Activated CD4-positive, alpha-beta memory T cell treated with anti-CD3 and anti-CD28 coated beads, Interleukin-2, amount 10 ng/mL, durations not matched to agents 7 days and 5 days (primary cell): Measurements from ENCODE around the gene RFX8. TPM values are rescaled to one million over a fixed set of nuclear protein-coding genes. Genes with fewer than 3 reads are reported as not detected.

ENCODE experiments used
- CTCF ChIA-PET: fragments of 350-600 bp; sonication (Branson Sonifier 250); formaldehyde crosslinking; loops from one replicate; lab custom pipeline; 2021; ENCODE audit warnings: antibody characterized with exemption, inconsistent platforms; lab: Charles Lee
- POLR2A ChIA-PET: fragments of 350-600 bp; sonication (Branson Sonifier 250); formaldehyde crosslinking; loops from one replicate; lab custom pipeline; 2021; ENCODE audit warnings: antibody characterized with exemption; lab: Charles Lee
- DNase-seq: peaks from one replicate; pipeline ENCODE4 v3.0.0-alpha.2; 2020
- H3K27ac Mint-ChIP-seq: one replicate; pipeline ENCODE4 v1.8.0; 2021; ENCODE audit warnings: mild to moderate bottlenecking, mixed read lengths
- H3K27me3 Mint-ChIP-seq: one replicate; pipeline ENCODE4 v1.8.0; 2021; ENCODE audit warnings: mixed read lengths
- H3K36me3 Mint-ChIP-seq: one replicate; pipeline ENCODE4 v1.8.0; 2021; ENCODE audit warnings: low read depth, mixed read lengths
- H3K4me1 Mint-ChIP-seq: one replicate; pipeline ENCODE4 v1.8.0; 2021; ENCODE audit warnings: mixed read lengths
- H3K4me3 Mint-ChIP-seq: one replicate; pipeline ENCODE4 v1.8.0; 2021; ENCODE audit warnings: mild to moderate bottlenecking, mixed read lengths
- H3K9me3 Mint-ChIP-seq: one replicate; pipeline ENCODE4 v1.8.0; 2021; ENCODE audit warnings: mixed read lengths
- total RNA-seq, 2 experiments: library from RNA; stranded (reverse); gene quantifications; one replicate each; pipeline ENCODE4 v1.2.3, GENCODE V29; 2021

RFX8 gene
- total RNA-seq, 2 experiments from 2014 or later, result 1.7 to 2.6 TPM

DNA sequence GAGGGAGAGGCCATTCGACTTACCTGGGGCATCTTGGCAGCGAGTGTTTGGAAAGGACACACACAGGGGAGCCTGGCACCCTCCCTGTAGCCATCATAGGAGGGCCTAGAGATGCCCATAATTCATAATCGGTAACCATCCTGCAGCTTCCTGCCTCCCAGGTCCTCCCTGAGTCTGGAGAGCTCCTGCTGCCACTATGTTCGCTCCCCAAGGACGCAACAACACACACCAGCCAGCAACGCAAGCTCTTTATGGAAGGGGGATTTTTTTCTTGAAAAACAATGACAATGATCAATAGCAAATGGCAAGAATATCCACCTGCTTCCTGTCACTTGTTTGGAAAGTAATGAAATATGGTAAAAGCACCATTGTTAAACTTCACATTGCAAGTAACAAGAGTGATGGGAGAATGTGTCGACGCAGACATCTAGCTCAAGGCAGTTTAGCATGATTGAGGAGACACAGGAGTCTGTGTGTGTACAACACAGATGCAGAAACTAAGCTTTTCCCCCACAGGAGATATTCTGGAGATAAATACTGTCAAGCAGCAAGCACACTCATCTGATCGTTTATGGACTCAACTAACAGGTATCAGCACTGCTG lies 62.7 kb downstream of the RFX8 start:
- DNase-seq, result no peak
- H3K36me3 Mint-ChIP-seq, result no peaks in the 10 kb centered on the region
- H3K4me3 Mint-ChIP-seq, result no peak overlapping the region
- peaks cover 5% of the 10 kb centered on the region for H3K27me3 Mint-ChIP-seq
- no peak overlapping the region for H3K27ac Mint-ChIP-seq
- no peaks in the 10 kb centered on the region for H3K4me1 Mint-ChIP-seq
- H3K9me3 Mint-ChIP-seq, result peaks cover 2% of the 10 kb centered on the region
- ChIA-PET CTCF (no interaction called here), POLR2A (no interaction called here)

DNA sequence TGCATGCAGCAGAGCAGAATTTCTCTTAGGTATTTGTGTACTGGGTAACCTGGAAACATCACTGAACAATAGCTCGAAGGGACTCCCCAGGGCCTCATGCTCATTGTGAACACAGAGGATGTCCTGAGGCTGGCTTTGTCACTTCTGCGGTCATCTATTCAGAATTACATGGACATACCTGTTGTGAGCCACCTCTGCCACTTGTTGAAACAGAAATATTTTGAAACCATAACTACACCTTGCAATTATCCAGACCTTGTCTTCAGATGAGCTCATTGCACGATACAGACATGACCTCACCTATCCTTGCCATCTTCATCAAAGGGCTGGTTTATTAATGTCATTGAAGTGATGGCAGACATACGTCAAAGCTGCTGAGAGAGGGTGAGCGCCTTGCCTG lies 64.2 kb downstream of the RFX8 start:
- no peaks in the 10 kb centered on the region for H3K36me3 Mint-ChIP-seq
- peaks cover 2% of the 10 kb centered on the region for H3K9me3 Mint-ChIP-seq
- H3K4me1 Mint-ChIP-seq, result no peaks in the 10 kb centered on the region
- ChIA-PET CTCF (interaction anchor here (0.7 kb wide), 1 partner anchor 56 kb away, joined by 3 read pairs; no protein-coding TSS in a partner anchor), POLR2A (no interaction called here)
- no peak overlapping the region for H3K4me3 Mint-ChIP-seq
- H3K27ac Mint-ChIP-seq, result no peak overlapping the region
- DNase-seq, result no peak
- peaks cover 5% of the 10 kb centered on the region for H3K27me3 Mint-ChIP-seq

DNA sequence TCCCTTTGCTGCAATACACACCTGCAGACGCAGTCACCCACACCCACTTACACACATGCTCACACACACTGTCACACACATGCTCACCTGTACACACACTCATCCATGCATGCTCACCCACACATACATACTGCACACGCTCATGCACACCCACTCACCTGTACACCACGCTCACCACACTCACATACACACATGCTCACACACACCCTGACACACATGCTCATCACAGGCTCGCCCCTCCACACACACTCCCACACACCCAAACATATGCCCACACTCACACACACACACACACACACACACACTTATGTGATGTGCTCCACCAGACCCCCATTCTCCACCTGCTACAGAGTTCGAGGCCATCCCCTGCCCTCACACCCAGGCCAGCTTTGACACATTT lies 64.8 kb downstream of the RFX8 start:
- Mint-ChIP-seq H3K36me3 (no peaks in the 10 kb centered on the region), H3K4me1 (no peaks in the 10 kb centered on the region), H3K27ac (no peak overlapping the region), H3K4me3 (no peak overlapping the region), H3K27me3 (peaks cover 5% of the 10 kb centered on the region), H3K9me3 (peaks cover 2% of the 10 kb centered on the region)
- no peak for DNase-seq
- ChIA-PET CTCF (interaction anchor here (0.7 to 1.2 kb wide), 2 partner anchors 56 to 422 kb away, joined by 3 read pairs; no protein-coding TSS in a partner anchor), POLR2A (no interaction called here)

DNA sequence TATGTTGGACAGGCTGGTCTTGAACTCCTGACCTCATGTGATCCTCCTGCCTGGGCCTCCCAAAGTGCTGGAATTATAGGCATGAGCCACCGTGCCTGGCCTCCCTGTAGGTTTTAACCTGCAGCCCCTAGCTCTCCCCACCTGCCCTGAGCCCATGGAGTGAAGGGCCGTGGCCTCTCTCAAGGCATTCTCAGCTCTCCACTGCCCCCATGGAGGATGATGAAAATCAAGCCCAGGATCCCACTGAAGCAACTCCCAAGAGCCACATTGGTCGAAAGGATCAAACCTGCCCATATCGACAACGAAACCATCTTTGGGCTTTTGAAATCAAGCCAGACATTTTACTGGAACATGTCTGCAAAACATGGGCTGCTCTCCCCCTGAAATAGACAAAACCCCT lies 65.2 kb downstream of the RFX8 start:
- DNase-seq, result no peak
- Mint-ChIP-seq H3K27me3 (peaks cover 5% of the 10 kb centered on the region), H3K27ac (no peak overlapping the region), H3K4me3 (no peak overlapping the region), H3K36me3 (no peaks in the 10 kb centered on the region), H3K9me3 (peaks cover under 1% of the 10 kb centered on the region), H3K4me1 (no peaks in the 10 kb centered on the region)
- ChIA-PET POLR2A (no interaction called here), CTCF (interaction anchor here (1.2 to 1.7 kb wide), 3 partner anchors 9 to 422 kb away, joined by 3 to 6 read pairs (median 6); no protein-coding TSS in a partner anchor)

DNA sequence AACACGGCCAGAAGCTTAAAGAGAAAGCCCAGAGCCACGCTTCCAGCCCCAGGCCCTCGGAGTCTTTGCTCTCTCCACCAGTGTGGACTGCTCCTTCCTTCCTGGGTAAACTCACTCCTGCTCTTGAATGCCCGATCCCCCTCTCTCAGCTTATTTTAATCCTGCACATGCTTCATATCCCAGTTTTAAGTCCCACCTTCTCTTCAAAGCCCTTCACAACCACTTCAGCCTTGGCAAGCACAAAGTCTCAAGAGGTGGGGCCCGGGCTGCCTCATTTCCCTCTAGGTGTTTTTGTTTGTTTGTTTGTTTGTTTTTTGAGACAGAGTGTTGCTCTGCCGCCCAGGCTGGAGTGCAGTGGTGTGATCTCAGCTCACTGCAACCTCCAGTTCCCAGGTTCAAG lies 66.0 kb downstream of the RFX8 start:
- ChIA-PET CTCF (interaction anchor here (1.2 to 1.7 kb wide), 3 partner anchors 10 to 423 kb away, joined by 3 to 6 read pairs (median 6); no protein-coding TSS in a partner anchor), POLR2A (no interaction called here)
- DNase-seq, result no peak
- no peak overlapping the region for H3K27ac Mint-ChIP-seq
- H3K36me3 Mint-ChIP-seq, result no peaks in the 10 kb centered on the region
- no peak overlapping the region for H3K4me3 Mint-ChIP-seq
- H3K4me1 Mint-ChIP-seq, result no peaks in the 10 kb centered on the region
- H3K27me3 Mint-ChIP-seq, result peaks cover 5% of the 10 kb centered on the region
- no peaks in the 10 kb centered on the region for H3K9me3 Mint-ChIP-seq

DNA sequence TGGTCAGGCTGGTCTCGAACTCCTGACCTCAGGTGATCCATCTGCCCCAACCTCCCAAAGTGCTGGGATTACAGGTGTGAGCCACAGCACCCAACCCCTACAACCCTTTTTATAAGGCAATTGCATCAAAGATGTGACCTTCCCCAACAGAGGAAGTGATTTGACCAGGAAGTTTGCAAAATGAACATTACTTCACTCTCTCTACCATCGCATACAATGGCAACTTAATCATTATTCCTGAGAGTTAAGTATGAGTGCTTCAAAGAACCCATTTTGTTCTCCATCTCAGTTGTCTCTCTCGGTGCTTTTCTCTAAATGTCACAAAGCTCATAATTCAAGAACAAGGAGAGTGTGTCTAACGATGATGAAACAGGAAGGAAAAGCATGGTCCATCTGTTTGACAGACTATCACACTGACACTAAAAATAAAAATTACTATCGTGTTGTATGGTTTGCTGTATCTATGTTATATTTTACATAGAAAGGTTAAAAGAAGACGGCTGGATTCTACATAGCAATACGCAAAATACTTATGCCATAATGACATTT lies 69.5 kb downstream of the RFX8 start:
- no peak overlapping the region for H3K4me3 Mint-ChIP-seq
- H3K9me3 Mint-ChIP-seq, result no peaks in the 10 kb centered on the region
- no peak overlapping the region for H3K27ac Mint-ChIP-seq
- DNase-seq, result no peak
- peaks cover 11% of the 10 kb centered on the region for H3K27me3 Mint-ChIP-seq
- H3K36me3 Mint-ChIP-seq, result no peaks in the 10 kb centered on the region
- ChIA-PET POLR2A (no interaction called here), CTCF (interaction anchor here (1.1 kb wide), 1 partner anchor 15 kb away, joined by 3 read pairs; no protein-coding TSS in a partner anchor)
- H3K4me1 Mint-ChIP-seq, result no peaks in the 10 kb centered on the region

DNA sequence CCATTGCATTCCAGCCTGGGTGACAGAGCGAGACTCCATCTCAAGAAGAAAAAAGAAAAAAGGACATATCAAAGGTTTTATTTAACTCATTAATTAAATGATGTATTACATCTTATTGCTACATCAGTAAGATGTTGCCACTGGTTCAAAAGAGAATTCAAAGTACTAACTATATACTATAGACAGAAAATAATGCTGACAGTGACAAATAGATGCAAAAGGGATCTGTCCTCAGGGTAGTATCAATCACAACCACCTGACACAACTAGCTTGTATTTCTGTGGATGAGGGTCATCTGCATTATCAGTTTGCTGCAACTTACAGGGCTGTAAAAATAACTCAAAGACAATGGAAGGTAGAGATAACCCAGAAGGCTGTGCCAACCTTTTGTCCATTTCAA lies 71.2 kb downstream of the RFX8 start:
- peaks cover 14% of the 10 kb centered on the region for H3K27me3 Mint-ChIP-seq
- H3K9me3 Mint-ChIP-seq, result no peaks in the 10 kb centered on the region
- CTCF ChIA-PET, result no interaction called here
- H3K27ac Mint-ChIP-seq, result no peak overlapping the region
- POLR2A ChIA-PET, result no interaction called here
- DNase-seq, result no peak
- no peaks in the 10 kb centered on the region for H3K36me3 Mint-ChIP-seq
- H3K4me3 Mint-ChIP-seq, result no peak overlapping the region
- H3K4me1 Mint-ChIP-seq, result no peaks in the 10 kb centered on the region

DNA sequence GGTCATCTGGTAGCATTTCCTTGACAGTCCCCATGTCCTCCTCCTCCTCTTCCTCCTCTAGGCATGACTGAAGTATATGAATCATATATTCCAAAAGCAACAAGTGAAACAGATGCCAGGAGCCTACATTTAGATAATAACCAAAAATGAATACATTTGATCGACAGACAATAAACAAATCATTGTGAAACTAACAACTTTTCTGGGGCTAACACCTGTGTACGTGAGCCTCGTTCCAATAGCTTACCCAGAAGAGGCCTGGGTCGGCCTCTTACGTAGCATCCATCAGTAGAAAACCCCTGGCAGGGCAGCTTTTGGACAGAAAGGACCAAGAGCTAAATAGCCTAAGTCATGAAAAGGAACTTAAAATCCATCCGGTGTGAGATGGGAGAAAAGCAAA lies 72.3 kb downstream of the RFX8 start:
- POLR2A ChIA-PET, result no interaction called here

DNA sequence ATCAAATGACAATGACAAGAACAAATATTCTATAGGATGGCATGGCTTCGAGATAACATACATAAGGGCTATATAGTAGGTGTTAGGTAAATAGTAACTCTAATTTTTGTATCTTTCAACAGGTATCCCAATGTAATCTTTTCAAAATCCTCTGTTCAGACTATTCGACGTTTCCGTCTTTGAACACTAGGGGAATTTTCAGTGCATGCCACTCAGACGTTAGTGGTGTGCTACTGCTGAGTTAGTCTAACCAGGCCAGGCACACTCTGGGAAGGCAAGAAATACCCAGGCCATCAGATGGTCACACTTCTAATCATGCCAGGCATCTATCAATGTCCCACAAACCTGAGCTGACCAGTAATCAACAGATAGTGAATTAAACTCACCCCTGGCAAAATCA lies 73.0 kb downstream of the RFX8 start:
- Mint-ChIP-seq H3K4me3 (no peak overlapping the region), H3K9me3 (no peaks in the 10 kb centered on the region), H3K36me3 (no peaks in the 10 kb centered on the region), H3K27me3 (peaks cover 16% of the 10 kb centered on the region), H3K4me1 (peaks cover 8% of the 10 kb centered on the region), H3K27ac (no peak overlapping the region)
- ChIA-PET POLR2A (no interaction called here), CTCF (interaction anchor here (1.4 kb wide), 1 partner anchor 93 kb away, joined by 4 read pairs; the partner anchor contains the start of gene RNF149)
- DNase-seq, result no peak

More for the DNA sequence above, 72.3 kb downstream of the RFX8 start:
- DNase-seq, result no peak
- no peak overlapping the region for H3K27ac Mint-ChIP-seq
- no peaks in the 10 kb centered on the region for H3K9me3 Mint-ChIP-seq
- CTCF ChIA-PET, result no interaction called here
- peaks cover 14% of the 10 kb centered on the region for H3K27me3 Mint-ChIP-seq
- no peaks in the 10 kb centered on the region for H3K36me3 Mint-ChIP-seq
- no peak overlapping the region for H3K4me3 Mint-ChIP-seq
- peaks cover 5% of the 10 kb centered on the region for H3K4me1 Mint-ChIP-seq

DNA sequence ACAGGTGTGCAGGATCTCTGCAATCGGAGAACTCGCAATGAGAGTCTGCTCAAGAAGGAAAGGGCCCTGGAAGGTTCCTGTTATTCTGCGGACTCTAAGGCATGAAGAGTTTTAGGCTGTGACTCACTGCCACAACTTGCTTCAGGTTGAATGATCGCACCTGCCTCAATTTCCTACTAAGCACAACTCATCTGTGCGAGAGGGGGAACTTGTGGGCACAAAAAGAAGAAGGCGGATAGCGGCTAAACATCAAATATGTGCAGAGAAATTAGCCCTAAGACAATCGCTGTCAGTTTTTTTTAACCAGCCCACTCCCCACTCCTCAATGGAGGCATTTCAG lies 73.6 kb downstream of the RFX8 start:
- H3K27ac Mint-ChIP-seq, result no peak overlapping the region
- no peak overlapping the region for H3K4me3 Mint-ChIP-seq
- POLR2A ChIA-PET, result no interaction called here
- peaks cover 17% of the 10 kb centered on the region for H3K27me3 Mint-ChIP-seq
- no peaks in the 10 kb centered on the region for H3K36me3 Mint-ChIP-seq
- H3K9me3 Mint-ChIP-seq, result no peaks in the 10 kb centered on the region
- CTCF ChIA-PET, result interaction anchor here (1.4 kb wide), 1 partner anchor 92 kb away, joined by 4 read pairs; the partner anchor contains the start of gene RNF149
- H3K4me1 Mint-ChIP-seq, result peaks cover 9% of the 10 kb centered on the region
- no peak for DNase-seq

DNA sequence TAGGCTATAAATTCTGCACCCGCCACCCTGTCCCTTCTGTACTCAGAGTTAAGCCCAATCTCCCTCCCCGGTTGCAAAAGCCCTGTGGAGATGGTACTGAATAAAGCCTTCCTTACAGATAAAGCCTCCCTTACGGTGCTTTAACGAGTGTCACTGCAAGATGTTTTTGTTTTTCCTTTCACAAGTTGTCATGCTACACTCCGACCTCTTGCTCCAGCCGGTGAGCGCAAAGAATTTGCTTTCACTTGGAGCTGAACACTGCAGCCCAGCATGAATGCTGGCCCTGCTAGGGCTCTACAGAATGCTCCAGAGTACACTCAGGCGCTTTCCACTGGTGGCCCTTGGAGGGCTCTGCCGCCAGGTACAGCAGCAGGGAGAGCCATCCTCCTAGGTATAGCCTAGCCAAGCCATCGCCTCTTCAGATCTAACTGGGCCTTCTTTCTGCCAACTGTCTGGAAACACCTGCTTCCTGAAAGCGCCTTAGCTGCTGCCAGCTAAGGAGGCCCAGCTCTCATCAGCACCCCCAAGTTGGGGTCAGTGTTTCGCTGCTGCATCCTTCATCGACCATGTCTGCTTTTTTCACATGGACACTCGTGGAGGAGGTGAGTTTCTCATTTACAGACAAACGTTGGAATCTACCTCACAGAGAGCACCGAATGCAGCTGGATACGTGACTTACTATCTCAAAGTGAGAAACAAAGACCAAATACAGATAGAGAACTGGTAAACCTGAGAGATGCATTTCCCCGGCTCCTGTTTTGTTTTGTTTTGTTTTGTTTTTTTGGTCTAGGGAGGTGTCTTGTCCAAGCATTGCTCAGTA lies 74.2 kb downstream of the RFX8 start:
- no peaks in the 10 kb centered on the region for H3K36me3 Mint-ChIP-seq

DNA sequence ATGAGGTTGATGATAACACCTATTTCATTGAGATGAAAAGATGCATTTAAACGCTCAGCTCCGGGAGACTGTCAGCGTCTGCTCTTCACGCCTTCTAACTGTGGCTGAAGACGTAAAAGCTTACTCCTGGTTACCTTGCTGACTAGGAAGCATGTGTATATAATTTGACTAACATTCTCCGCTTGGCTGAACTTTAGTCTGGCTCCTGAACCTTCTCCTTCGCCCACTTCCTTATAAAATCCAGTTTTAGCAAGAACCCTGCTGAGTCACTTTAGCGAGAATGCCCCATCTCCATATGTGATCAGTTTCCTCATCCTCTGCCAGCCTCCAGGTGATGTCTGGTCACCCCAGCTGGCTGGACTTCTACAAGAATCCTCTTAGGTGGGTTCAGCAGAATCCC lies 74.9 kb downstream of the RFX8 start:
- CTCF ChIA-PET, result interaction anchor here (0.6 to 0.9 kb wide), 2 partner anchors 16 to 200 kb away, joined by 3 read pairs; no protein-coding TSS in a partner anchor

More for the DNA sequence above, 74.2 kb downstream of the RFX8 start:
- H3K27ac Mint-ChIP-seq, result no peak overlapping the region
- POLR2A ChIA-PET, result no interaction called here
- H3K4me1 Mint-ChIP-seq, result peaks cover 13% of the 10 kb centered on the region
- no peaks in the 10 kb centered on the region for H3K9me3 Mint-ChIP-seq
- H3K4me3 Mint-ChIP-seq, result no peak overlapping the region
- peaks cover 22% of the 10 kb centered on the region for H3K27me3 Mint-ChIP-seq
- DNase-seq, result no peak
- CTCF ChIA-PET, result interaction anchor here (0.6 to 1.4 kb wide), 3 partner anchors 16 to 201 kb away, joined by 3 to 4 read pairs (median 3); partner anchors contain the start of gene RNF149

More for the DNA sequence above, 74.9 kb downstream of the RFX8 start:
- H3K4me1 Mint-ChIP-seq, result peaks cover 13% of the 10 kb centered on the region
- no peaks in the 10 kb centered on the region for H3K36me3 Mint-ChIP-seq
- no peak overlapping the region for H3K4me3 Mint-ChIP-seq
- no peak for DNase-seq
- POLR2A ChIA-PET, result no interaction called here
- no peaks in the 10 kb centered on the region for H3K9me3 Mint-ChIP-seq
- H3K27me3 Mint-ChIP-seq, result peaks cover 22% of the 10 kb centered on the region
- no peak overlapping the region for H3K27ac Mint-ChIP-seq
